Type B pancreatic cell (in vitro differentiated cells): Measurements from ENCODE around the gene UCHL5. TPM values are rescaled to one million over a fixed set of nuclear protein-coding genes. Genes with fewer than 3 reads are reported as not detected.

Experiments
- DNase-seq: peaks from one replicate; pipeline ENCODE4 v3.0.0; 2021; ENCODE audit warnings: mixed read lengths; ENCODE audit not compliant: unreplicated experiment; ENCODE audit errors: extremely low spot score
- H3K27ac Mint-ChIP-seq: 2 replicates; pipeline ENCODE4 v1.8.0; 2021; ENCODE audit warnings: mild to moderate bottlenecking, mixed read lengths
- H3K27me3 Mint-ChIP-seq: 2 replicates; pipeline ENCODE4 v1.8.0; 2021; ENCODE audit warnings: mixed read lengths
- H3K36me3 Mint-ChIP-seq: 2 replicates; pipeline ENCODE4 v1.8.0; 2021; ENCODE audit warnings: mixed read lengths
- H3K4me1 Mint-ChIP-seq: one replicate; pipeline ENCODE4 v1.8.0; 2021; ENCODE audit warnings: mixed read lengths; ENCODE audit not compliant: unreplicated experiment
- H3K4me3 Mint-ChIP-seq: 2 replicates; pipeline ENCODE4 v1.8.0; 2021; ENCODE audit warnings: mild to moderate bottlenecking, mixed read lengths
- H3K9me3 Mint-ChIP-seq: 2 replicates; pipeline ENCODE4 v1.8.0; 2021; ENCODE audit warnings: mixed read lengths
- CTCF ChIP-seq: fragments of 200-600 bp; sonication (generic); conservative IDR thresholded peaks from 2 replicates; pipeline ENCODE4 v1.5.0; 2021; ENCODE audit warnings: antibody characterized with exemption, mild to moderate bottlenecking
- long read RNA-seq: library from polyadenylated mRNA; unstranded; transcript quantifications from one replicate; pipeline ENCODE4 v2.0.0, GENCODE V29; 2020
- total RNA-seq: library from RNA; stranded (reverse); gene quantifications from 2 replicates; pipeline ENCODE4 v1.2.1, GENCODE V29; 2021; ENCODE audit warnings: low replicate concordance

Gene UCHL5
- total RNA-seq, result 23.8 and 31.3 TPM in 2 replicates
- long read RNA-seq, full-length matches to known transcripts, result 9 of 27 reads
- long read RNA-seq, partial matches to known transcripts, result 6 of 27 reads
- long read RNA-seq, other reads (novel, unspliced or antisense), result 12 of 27 reads

GRCh38 chr1:193059282-193060114 is at the start of gene UCHL5, which contains the start of gene RO60:
Gene UCHL5, minus strand, starts transcription at chr1:193059360. Its CDS starts 100 bp downstream, at chr1:193059260.
Gene RO60, plus strand, starts transcription at chr1:193059612. Its CDS starts 9,443 bp downstream, at chr1:193069055.
- DNase-seq, result peak; percentile 95
- H3K36me3 Mint-ChIP-seq, result peaks cover 5% of the 10 kb centered on the region
- no peaks in the 10 kb centered on the region for H3K9me3 Mint-ChIP-seq
- peak within 1 kb of the TSS; percentile 98 for H3K27ac Mint-ChIP-seq
- peaks cover 21% of the 10 kb centered on the region for H3K4me1 Mint-ChIP-seq
- H3K27me3 Mint-ChIP-seq, result no peaks in the 10 kb centered on the region
- TF ChIP-seq CTCF, result no peak
- H3K4me3 Mint-ChIP-seq, result peak within 1 kb of the TSS; percentile 98

GRCh38 chr1:193108471-193108870 is 49.3 kb upstream of the UCHL5 start:
- H3K9me3 Mint-ChIP-seq, result no peaks in the 10 kb centered on the region
- DNase-seq, result no peak
- peaks cover 20% of the 10 kb centered on the region for H3K4me1 Mint-ChIP-seq
- H3K36me3 Mint-ChIP-seq, result no peaks in the 10 kb centered on the region
- no peak for TF ChIP-seq CTCF
- no peak overlapping the region for H3K27ac Mint-ChIP-seq
- no peak overlapping the region for H3K4me3 Mint-ChIP-seq
- H3K27me3 Mint-ChIP-seq, result no peaks in the 10 kb centered on the region

- H3K36me3 Mint-ChIP-seq, result no peaks in the 10 kb centered on the region
- DNase-seq, result no peak
- peak overlapping the region; percentile 96 for H3K4me3 Mint-ChIP-seq
- no peaks in the 10 kb centered on the region for H3K9me3 Mint-ChIP-seq
- H3K4me1 Mint-ChIP-seq, result peaks cover 22% of the 10 kb centered on the region
- H3K27ac Mint-ChIP-seq, result peak overlapping the region; percentile 91
- no peak for TF ChIP-seq CTCF
- H3K27me3 Mint-ChIP-seq, result no peaks in the 10 kb centered on the region
These were observed 46.6 kb upstream of the UCHL5 start for GRCh38 chr1:193105821-193106177.

GRCh38 chr1:193104907-193105820 is 46.0 kb upstream of the UCHL5 start, which contains the start of gene GLRX2:
Gene GLRX2, minus strand, starts transcription at chr1:193105414. Its CDS starts 32 bp downstream, at chr1:193105382.
- Mint-ChIP-seq H3K27ac (peak within 1 kb of the TSS; percentile 91), H3K9me3 (no peaks in the 10 kb centered on the region)

More at GRCh38 chr1:193104907-193105820, 46.0 kb upstream of the UCHL5 start, which contains the start of gene GLRX2:
- H3K36me3 Mint-ChIP-seq, result no peaks in the 10 kb centered on the region
- peaks cover 22% of the 10 kb centered on the region for H3K4me1 Mint-ChIP-seq
- DNase-seq, result peak; percentile 85
- no peaks in the 10 kb centered on the region for H3K27me3 Mint-ChIP-seq
- TF ChIP-seq CTCF, result peak; percentile 17
- peak within 1 kb of the TSS; percentile 96 for H3K4me3 Mint-ChIP-seq
